Sigmoid colon (tissue), 4 donors: ENCODE data around the gene ARRB1.

Source experiments
- CTCF ChIP-seq, 4 experiments: fragments of 450-650 bp in 3 of 4; fragments of 200-600 bp in 1 of 4; IDR thresholded peaks; one replicate each; pipeline ENCODE4 v1.5.1; 2016 to 2019; ENCODE audit warnings: antibody characterized with exemption in 4 of 4, mild to moderate bottlenecking in 3 of 4, moderate library complexity in 2 of 4
- EP300 ChIP-seq, 4 donors: sonication (generic); formaldehyde crosslinking; IDR thresholded peaks; one replicate each; pipeline ENCODE4 v1.6.1; 2017; ENCODE audit warnings: antibody characterized with exemption in 4 of 4
- POLR2A ChIP-seq, 2 donors: fragments of 450-650 bp; IDR thresholded peaks; one replicate each; pipeline ENCODE4 v1.6.1; 2016; ENCODE audit warnings: antibody characterized with exemption in 2 of 2, mild to moderate bottlenecking in 2 of 2, moderate library complexity in 2 of 2
- POLR2AphosphoS5 ChIP-seq, 4 donors: sonication (generic); formaldehyde crosslinking; IDR thresholded peaks; one replicate each; pipeline ENCODE4 v1.6.1; 2017; ENCODE audit warnings: antibody characterized with exemption in 4 of 4

DNA sequence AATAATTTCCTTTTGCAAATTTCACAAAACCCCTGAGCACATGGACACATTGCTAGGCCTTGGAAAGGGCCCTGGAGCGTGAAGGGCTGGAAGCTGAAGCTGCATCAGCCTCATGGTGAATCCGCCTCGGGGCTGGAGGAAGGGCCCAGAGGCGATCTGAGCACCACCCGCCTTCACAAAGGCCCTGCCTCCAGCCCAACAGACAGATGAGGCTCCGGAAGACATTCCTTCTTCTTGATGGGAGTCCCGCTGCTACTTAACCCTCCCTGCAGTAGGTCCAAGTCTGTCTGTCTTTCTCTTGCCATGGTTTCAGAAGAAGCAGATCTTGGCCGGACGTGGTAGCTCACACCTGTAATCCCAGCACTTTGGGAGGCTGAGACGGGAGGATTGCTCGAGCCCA is 16.5 kb downstream of the ARRB1 start:
- no peak for TF ChIP-seq CTCF (IDR thresholded peaks at IDR 0.05)
- no peak for TF ChIP-seq POLR2AphosphoS5 (IDR thresholded peaks at IDR 0.05)
- TF ChIP-seq POLR2A (IDR thresholded peaks at IDR 0.05): no peak
- TF ChIP-seq EP300 (IDR thresholded peaks at IDR 0.05): no peak
